SKM-1 (cell line): ENCODE results near the gene SIRT3.
"Not testable (repeated sequence)": the region's sequence is repeated elsewhere in the genome, so short reads cannot be mapped to it uniquely, and the experiment has no call there.

ENCODE experiments used
- DNase-seq: peaks from one replicate; lab custom pipeline; 2025; ENCODE audit not compliant: unreplicated experiment; lab: John Stamatoyannopoulos, UW

SIRT3 gene

GRCh38 chr11:180242-180641 is 55.9 kb downstream of the SIRT3 start:
- not testable (repeated sequence) for DNase-seq
